Measurements from ENCODE around the gene MGRN1. TPM values are rescaled to one million over a fixed set of nuclear protein-coding genes. Genes with fewer than 3 reads are reported as not detected.
A peak's percentile ranks its signal among the peaks of the same experiment; 100 is the strongest.

The MGRN1 gene
- total and polyA plus RNA-seq, 2 of the 13 experiments (the other 11 are each of a cell fraction or from before 2014, with no cell fraction given), result 11.9 to 12.6 TPM

DNA sequence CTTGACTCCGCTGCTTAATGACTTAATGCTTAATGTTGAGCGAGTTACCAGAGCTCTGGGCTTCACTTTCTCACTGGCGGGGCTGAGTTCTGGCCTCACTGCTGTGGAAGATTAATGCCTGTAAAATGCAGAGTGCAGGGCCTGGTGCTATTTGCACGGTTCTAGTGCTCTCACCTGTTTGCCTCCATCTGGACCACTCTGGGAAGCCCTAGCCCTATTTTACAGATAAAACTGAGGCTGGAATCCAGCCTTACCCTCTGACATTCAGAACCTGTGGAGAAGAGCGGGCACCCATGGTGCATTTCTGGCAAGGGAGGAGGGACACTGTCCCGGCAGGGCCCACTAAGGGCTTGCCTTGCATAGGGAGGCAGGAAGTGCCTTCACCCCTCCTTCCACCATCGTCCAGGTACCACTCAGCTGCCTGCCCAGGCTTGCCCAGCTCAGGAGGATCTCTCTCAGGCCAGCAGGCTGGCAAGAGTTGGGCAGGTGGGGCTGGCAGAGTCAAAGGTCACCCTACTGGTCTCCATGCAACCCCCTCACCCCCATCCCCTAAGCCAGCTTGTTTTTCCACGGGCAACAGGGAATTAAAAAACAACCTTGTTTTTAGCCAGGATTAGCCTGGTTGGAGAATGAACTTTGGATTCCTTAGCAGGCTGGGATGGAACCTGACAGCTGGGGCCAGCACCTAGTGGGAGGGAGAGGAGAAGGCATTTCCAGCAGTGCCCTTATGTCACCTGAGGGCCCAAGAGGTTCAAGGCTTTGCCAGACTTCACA lies 5.8 kb upstream of the MGRN1 start (continued):
- TF ChIP-seq, protein P1, sequence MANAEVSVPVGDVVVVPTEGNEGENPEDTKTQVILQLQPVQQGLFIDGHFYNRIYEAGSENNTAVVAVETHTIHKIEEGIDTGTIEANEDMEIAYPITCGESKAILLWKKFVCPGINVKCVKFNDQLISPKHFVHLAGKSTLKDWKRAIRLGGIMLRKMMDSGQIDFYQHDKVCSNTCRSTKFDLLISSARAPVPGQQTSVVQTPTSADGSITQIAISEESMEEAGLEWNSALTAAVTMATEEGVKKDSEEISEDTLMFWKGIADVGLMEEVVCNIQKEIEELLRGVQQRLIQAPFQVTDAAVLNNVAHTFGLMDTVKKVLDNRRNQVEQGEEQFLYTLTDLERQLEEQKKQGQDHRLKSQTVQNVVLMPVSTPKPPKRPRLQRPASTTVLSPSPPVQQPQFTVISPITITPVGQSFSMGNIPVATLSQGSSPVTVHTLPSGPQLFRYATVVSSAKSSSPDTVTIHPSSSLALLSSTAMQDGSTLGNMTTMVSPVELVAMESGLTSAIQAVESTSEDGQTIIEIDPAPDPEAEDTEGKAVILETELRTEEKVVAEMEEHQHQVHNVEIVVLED (CRISPR knock-in tag; IDR thresholded peaks at IDR 0.05; ENCODE audit: borderline replicate concordance), result no peak
- TF ChIP-seq, protein P2, sequence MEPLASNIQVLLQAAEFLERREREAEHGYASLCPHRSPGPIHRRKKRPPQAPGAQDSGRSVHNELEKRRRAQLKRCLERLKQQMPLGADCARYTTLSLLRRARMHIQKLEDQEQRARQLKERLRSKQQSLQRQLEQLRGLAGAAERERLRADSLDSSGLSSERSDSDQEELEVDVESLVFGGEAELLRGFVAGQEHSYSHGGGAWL (CRISPR knock-in tag; IDR thresholded peaks at IDR 0.05), result no peak
- 0 out of 2 replicates have a peak, but pooled peaks have one; percentile 42 for TF ChIP-seq ADNP (CRISPR knock-in tag; IDR thresholded peaks at IDR 0.05)
- no peak for TF ChIP-seq ARHGAP35 (CRISPR knock-in tag; IDR thresholded peaks at IDR 0.05; ENCODE audit: borderline replicate concordance)
- peak; percentile 20; the same call in 1 of the 2 replicates for TF ChIP-seq MXD4 (CRISPR knock-in tag; IDR thresholded peaks at IDR 0.05)
- peak; percentile 50; the same call in 1 of the 2 replicates for TF ChIP-seq MYC (CRISPR knock-in tag; IDR thresholded peaks at IDR 0.05; ENCODE audit: borderline replicate concordance)
- peak; percentile 18; the same call in 1 of the 2 replicates for TF ChIP-seq RXRA (CRISPR knock-in tag; IDR thresholded peaks at IDR 0.05)
- no peak for TF ChIP-seq SPEN (CRISPR knock-in tag; IDR thresholded peaks at IDR 0.05; ENCODE audit: low read depth)
- peak; percentile 96 for TF ChIP-seq HNRNPL (IDR thresholded peaks at IDR 0.05; ENCODE audit: low read depth, low read length)
- no peak for TF ChIP-seq ZNF562 (CRISPR knock-in tag; IDR thresholded peaks at IDR 0.05; ENCODE audit: borderline replicate concordance)
- no peak for TF ChIP-seq ELF3 (CRISPR knock-in tag; IDR thresholded peaks at IDR 0.05)
- no peak for TF ChIP-seq POGZ (CRISPR knock-in tag; IDR thresholded peaks at IDR 0.05)
- peak; percentile 14; the same call in 1 of the 2 replicates for TF ChIP-seq GATAD2A (CRISPR knock-in tag; IDR thresholded peaks at IDR 0.05)

Measured in HepG2 (cell line).